GM12873 (cell line): ENCODE measurements around the gene SEMA4B.

Experiments used
- TF ChIP-seq, protein P1 (sequence below): IDR thresholded peaks from 2 replicates; pipeline ENCODE4 v1.5.1; 2012; ENCODE audit warnings: low read depth, mild to moderate bottlenecking, moderate library complexity, low read length, control low read depth; ENCODE audit not compliant: insufficient read depth; ENCODE audit errors: missing control alignments

The SEMA4B gene

DNA sequence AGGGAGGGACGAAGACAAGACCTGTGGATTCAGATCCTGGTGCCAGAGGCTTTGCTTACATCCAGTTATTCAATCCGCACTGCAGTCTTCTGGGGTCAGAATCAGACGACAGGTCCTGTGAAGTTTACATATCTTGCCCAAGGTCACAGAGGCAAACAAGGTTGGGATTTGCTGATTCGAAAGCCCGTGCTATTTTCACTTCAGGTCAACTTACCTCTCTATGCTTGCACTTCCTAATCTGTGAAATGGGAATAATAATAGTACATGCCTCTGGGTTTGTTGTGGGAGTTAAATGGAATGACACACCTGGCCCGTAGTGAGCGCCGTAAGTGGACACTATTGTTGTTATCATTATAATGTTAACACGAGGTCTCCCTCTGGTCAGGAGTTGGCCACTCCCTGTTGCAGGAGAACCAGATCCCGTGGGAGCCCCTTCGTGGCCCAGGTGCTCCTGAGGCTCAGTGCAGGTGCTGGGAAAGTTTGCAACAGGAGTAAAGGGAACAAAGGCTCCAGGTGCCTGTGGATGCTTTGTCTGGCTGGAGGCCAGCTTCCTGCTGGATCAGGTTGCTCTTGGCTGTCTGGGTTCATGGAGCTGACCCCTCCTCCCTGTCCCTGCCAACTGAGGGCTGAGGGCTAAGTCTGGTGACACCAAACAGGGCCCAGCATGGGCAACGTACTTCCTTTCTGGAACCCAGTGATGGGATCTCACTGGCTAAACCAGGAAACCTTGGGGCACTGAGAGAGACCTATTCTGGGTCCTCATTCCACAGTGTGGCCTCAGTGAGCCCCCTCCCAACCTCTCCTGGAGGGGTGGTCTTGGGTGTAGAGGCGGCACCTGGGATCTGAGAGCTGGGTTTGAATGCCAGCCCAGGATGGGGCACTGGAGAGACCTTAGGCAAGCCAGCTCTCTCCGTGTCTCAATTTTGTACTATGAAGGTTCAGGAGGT lies 40.1 kb upstream of the SEMA4B start:
- TF ChIP-seq, protein P1, sequence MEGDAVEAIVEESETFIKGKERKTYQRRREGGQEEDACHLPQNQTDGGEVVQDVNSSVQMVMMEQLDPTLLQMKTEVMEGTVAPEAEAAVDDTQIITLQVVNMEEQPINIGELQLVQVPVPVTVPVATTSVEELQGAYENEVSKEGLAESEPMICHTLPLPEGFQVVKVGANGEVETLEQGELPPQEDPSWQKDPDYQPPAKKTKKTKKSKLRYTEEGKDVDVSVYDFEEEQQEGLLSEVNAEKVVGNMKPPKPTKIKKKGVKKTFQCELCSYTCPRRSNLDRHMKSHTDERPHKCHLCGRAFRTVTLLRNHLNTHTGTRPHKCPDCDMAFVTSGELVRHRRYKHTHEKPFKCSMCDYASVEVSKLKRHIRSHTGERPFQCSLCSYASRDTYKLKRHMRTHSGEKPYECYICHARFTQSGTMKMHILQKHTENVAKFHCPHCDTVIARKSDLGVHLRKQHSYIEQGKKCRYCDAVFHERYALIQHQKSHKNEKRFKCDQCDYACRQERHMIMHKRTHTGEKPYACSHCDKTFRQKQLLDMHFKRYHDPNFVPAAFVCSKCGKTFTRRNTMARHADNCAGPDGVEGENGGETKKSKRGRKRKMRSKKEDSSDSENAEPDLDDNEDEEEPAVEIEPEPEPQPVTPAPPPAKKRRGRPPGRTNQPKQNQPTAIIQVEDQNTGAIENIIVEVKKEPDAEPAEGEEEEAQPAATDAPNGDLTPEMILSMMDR, result no peak

DNA sequence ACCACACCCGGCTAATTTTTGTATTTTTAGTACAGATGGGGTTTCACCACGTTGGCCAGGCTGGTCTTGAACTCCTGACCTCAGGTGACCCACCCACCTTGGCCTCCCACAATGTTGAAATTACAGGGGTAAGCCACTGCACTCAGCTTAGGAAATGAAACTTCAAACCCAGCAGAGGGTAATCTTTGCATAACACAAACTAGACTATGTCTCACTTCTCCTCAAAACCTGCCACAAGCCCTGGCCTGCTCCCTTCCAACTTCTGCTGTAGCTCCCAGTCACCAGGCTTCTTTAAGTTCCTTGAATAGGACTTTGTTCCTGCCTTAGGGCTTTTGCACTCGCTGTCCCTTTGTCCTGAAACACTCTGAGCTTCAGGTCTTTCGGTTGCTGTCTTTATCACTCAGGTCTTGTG lies 39.2 kb upstream of the SEMA4B start:
- TF ChIP-seq, protein P1, result no peak

DNA sequence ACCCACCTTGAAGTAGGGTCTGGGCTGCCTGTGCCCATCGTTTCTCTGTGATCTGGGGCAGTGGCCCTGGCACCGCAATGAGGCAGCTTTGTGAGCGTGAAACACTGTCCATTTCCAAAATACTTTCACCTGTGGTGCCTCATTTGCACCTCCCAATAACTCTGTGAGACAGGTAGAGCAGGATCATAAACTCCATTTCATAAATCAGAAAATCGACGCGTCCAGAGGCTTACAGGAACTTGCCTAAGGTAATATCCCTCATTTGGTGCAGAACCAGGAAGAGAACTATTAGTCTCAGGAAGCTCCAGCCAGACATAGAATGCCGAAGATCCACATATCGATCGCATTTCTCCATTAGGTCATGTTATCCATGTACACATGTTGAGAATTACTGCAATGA lies 38.2 kb upstream of the SEMA4B start:
- TF ChIP-seq, protein P1, result no peak

DNA sequence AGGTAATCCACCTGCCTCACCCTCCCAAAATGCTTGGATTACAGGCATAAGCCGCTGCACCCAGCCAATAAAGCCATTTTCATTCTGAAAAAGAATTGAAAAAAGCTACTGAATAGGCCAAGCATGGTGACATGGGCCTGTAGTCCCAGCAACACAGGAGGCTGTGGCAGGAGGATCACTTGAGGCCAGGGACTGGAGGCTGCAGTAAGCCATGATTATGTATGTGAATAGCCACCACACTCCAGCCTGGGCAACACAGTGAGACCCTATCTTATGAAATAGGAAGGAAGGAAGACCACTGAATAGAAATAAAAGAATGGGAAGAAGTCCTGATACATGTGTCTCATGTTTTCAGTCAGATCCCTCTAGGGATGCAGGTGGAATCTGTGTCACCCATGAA lies 36.0 kb upstream of the SEMA4B start:
- TF ChIP-seq, protein P1, result no peak

DNA sequence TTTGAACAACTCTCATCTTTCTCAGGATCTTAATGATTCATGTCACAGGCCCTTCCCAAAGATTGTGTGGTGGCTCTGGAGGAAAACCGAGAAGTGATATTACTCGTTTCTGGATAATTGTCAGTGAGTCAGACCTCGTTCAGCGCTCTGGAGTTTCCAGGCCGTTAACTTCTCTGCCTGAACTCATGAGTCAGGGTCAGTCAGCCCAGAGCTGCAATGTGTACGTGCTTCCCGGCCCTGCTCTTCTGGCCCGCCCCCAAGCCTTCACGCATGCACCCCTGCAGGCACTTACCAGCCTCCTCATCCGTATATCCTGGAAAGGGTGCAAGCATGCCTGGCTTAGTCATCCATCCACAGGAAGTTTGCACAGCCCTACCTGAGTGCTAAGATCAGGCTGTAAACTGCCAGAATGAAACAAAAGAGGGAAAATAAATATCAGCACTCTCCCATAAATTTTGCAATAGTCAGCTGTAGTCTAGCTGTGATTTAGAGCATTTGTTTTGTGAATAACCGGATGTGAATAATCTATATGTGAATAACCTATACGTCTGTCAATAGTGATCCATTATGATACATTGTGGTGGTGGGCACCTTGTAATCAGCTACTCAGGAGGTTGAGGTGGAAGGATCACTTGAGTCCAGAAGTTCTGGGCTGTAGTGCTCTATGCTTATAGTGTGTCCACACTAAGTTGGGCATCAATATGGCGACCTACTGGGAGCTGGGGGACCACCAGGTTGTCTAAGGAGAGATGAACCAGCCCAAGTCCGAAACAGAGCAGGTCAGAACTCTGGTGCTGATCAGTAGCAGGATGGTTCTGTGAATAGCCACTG lies 35.3 kb upstream of the SEMA4B start:
- TF ChIP-seq, protein P1, result no peak

DNA sequence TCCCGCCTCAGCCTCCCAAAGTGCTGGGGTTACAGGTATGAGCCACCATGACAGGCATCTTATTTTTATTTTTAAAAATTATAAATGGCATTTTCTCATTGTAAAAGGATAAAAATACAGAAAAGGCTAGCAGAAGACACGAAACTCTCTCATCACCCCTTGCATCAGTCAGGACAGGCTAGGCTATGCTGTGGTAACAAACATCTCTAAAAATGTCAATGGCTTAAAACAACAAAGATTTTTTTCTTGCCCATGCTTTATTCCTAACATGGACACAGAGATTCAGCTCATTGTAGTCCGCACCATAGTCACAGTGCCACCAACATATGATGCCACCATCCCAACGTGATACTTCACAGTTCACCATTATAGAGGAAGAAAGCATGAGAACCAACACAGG lies 34.0 kb upstream of the SEMA4B start:
- TF ChIP-seq, protein P1, result no peak

DNA sequence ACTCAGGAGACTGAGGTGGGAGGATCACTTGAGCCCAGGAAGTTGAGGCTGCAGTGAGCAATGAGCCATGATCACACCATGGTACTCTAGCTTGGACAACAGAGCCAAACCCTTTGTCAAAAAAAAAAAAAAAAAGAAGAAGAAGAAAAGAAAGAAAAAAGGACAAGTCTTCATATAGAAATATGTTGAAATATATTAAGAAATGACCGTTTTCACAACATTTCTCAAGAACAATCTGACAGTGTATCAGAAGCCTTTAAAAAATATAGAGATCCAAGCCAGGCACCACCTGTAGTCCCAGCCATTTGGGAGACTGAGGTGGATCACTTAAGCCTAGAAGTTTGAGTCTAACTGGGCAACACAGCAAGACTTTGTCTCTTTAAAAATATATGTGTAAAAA lies 29.5 kb upstream of the SEMA4B start:
- TF ChIP-seq, protein P1, result no peak
